Caco-2 (cell line): ENCODE results near the gene SSBP2. TPM values are rescaled to one million over a fixed set of nuclear protein-coding genes. Genes with fewer than 3 reads are reported as not detected.
"Not testable (repeated sequence)": the region's sequence is repeated elsewhere in the genome, so short reads cannot be mapped to it uniquely, and the experiment has no call there.

Experiments
- BruUV-seq: library from RNA; stranded (reverse); fragments of 400-500 nt; replicated peaks from 2 replicates; lab custom pipeline; 2021; lab: Mats Ljungman, UMichigan
- CTCF ChIA-PET: fragments of 300-600 bp; sonication (Branson Sonifier 250); formaldehyde crosslinking; loops from one replicate; lab custom pipeline; 2022; ENCODE audit warnings: antibody characterized with exemption; lab: Charles Lee
- POLR2A ChIA-PET: fragments of 300-600 bp; sonication (Branson Sonifier 250); formaldehyde crosslinking; loops from one replicate; lab custom pipeline; 2022; ENCODE audit warnings: antibody characterized with exemption; lab: Charles Lee
- DNase-seq, 2 experiments: peaks; one replicate each; pipeline versions ENCODE4 v3.0.0 to v3.0.0-alpha.2; 2020 to 2022
- H3K27me3 ChIP-seq: replicated peaks from 2 replicates; pipeline ENCODE4 v1.6.0; 2011; ENCODE audit warnings: low read length; ENCODE audit not compliant: control insufficient read depth, insufficient read depth
- H3K36me3 ChIP-seq: 2 replicates; pipeline ENCODE4 v1.5.1; 2011; ENCODE audit warnings: low read length; ENCODE audit not compliant: control insufficient read depth, insufficient read depth
- H3K4me1 ChIP-seq: fragments of 250-450 bp; sonication (Bioruptor Pico); 2 replicates; pipeline ENCODE4 v1.5.1; 2020; ENCODE audit warnings: mild to moderate bottlenecking
- H3K4me3 ChIP-seq: 2 replicates; pipeline ENCODE4 v1.5.1; 2011; ENCODE audit warnings: low read depth, mild to moderate bottlenecking, control low read depth, low read length
- H3K9me3 ChIP-seq: fragments of 250-450 bp; sonication (Bioruptor Pico); 2 replicates; pipeline ENCODE4 v1.5.1; 2020; ENCODE audit warnings: mild to moderate bottlenecking, moderate library complexity
- H3K27ac Mint-ChIP-seq: one replicate; pipeline ENCODE4 v1.8.0; 2022; ENCODE audit warnings: mixed read lengths; ENCODE audit not compliant: unreplicated experiment
- H3K27me3 Mint-ChIP-seq: one replicate; pipeline ENCODE4 v1.8.0; 2022; ENCODE audit warnings: mixed read lengths; ENCODE audit not compliant: insufficient read depth, unreplicated experiment
- H3K36me3 Mint-ChIP-seq: one replicate; pipeline ENCODE4 v1.8.0; 2022; ENCODE audit warnings: mild to moderate bottlenecking, mixed read lengths; ENCODE audit not compliant: insufficient read depth, unreplicated experiment
- H3K4me1 Mint-ChIP-seq: one replicate; pipeline ENCODE4 v1.8.0; 2022; ENCODE audit warnings: low read depth, mixed read lengths; ENCODE audit not compliant: unreplicated experiment
- H3K4me3 Mint-ChIP-seq: one replicate; pipeline ENCODE4 v1.8.0; 2022; ENCODE audit warnings: mild to moderate bottlenecking, moderate library complexity, mixed read lengths; ENCODE audit not compliant: unreplicated experiment
- H3K9me3 Mint-ChIP-seq: one replicate; pipeline ENCODE4 v1.8.0; 2022; ENCODE audit warnings: mixed read lengths; ENCODE audit not compliant: unreplicated experiment
- intact Hi-C: fragments of 100-400 bp; cut with micrococcal nuclease; formaldehyde crosslinking; loops from one replicate; pipeline ENCODE4 v1.10.0; 2022; ENCODE audit not compliant: unreplicated experiment
- total RNA-seq: library from RNA; stranded (reverse); gene quantifications from 2 replicates; pipeline ENCODE4 v1.2.3, GENCODE V29; 2022
- TF ChIP-seq, protein P1 (sequence below), 2 experiments: fragments of 200-600 bp in 1 of 2; IDR thresholded peaks; 1 replicate in 1 of 2; 2 replicates in 1 of 2; pipeline versions ENCODE4 v1.5.1 to v1.8.0; 2011 to 2022; ENCODE audit warnings: antibody characterized with exemption in 1 of 2, control low read depth in 1 of 2, inconsistent platforms in 1 of 2, low read depth in 1 of 2, low read length in 1 of 2, mild to moderate bottlenecking in 1 of 2, moderate library complexity in 1 of 2; ENCODE audit not compliant: insufficient read depth in 1 of 2, severe bottlenecking in 1 of 2, unreplicated experiment in 1 of 2

SSBP2 gene
- total RNA-seq, 1 experiment from 2014 or later, result 2.5 TPM

DNA sequence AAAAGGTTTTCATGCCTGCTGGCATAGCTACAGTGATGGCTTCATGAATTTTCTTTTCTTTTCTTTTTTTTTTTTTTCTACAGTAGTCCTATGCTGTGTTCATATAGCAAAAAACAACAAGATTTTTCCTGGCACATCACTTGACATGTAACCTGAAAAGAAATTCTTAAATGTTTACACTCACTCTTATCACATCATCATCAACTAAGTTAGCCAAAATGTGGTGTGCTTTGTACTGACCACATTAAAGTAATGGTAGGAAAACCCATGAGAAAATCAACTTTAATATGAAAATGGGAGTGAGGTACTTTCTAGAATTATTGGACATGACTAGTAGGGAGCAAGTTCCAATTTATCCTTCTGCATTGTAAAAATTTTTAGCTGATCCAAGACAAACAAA is 146.7 kb downstream of the SSBP2 start:
- Mint-ChIP-seq H3K27me3 (no peaks in the 10 kb centered on the region), H3K4me1 (no peaks in the 10 kb centered on the region), H3K4me3 (no peak overlapping the region), H3K9me3 (peaks cover 10% of the 10 kb centered on the region), H3K27ac (no peak overlapping the region), H3K36me3 (no peaks in the 10 kb centered on the region)
- no peaks in the 10 kb centered on the region for H3K9me3 ChIP-seq
- no peak for DNase-seq
- no peak overlapping the region for H3K4me3 ChIP-seq
- ChIA-PET POLR2A (no interaction called here), CTCF (no interaction called here)
- intact Hi-C loops, result no loop called here
- no TSS peak for BruUV-seq
- TF ChIP-seq, protein P1, sequence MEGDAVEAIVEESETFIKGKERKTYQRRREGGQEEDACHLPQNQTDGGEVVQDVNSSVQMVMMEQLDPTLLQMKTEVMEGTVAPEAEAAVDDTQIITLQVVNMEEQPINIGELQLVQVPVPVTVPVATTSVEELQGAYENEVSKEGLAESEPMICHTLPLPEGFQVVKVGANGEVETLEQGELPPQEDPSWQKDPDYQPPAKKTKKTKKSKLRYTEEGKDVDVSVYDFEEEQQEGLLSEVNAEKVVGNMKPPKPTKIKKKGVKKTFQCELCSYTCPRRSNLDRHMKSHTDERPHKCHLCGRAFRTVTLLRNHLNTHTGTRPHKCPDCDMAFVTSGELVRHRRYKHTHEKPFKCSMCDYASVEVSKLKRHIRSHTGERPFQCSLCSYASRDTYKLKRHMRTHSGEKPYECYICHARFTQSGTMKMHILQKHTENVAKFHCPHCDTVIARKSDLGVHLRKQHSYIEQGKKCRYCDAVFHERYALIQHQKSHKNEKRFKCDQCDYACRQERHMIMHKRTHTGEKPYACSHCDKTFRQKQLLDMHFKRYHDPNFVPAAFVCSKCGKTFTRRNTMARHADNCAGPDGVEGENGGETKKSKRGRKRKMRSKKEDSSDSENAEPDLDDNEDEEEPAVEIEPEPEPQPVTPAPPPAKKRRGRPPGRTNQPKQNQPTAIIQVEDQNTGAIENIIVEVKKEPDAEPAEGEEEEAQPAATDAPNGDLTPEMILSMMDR (IDR thresholded peaks at IDR 0.05; ENCODE audit: insufficient read depth in 1 of 2, low read depth in 1 of 2, low read length in 1 of 2, severe bottlenecking in 1 of 2, unreplicated experiment in 1 of 2), result no peak
- H3K36me3 ChIP-seq, result no peaks in the 10 kb centered on the region
- no peaks in the 10 kb centered on the region for H3K4me1 ChIP-seq
- H3K27me3 ChIP-seq, result no peaks in the 10 kb centered on the region

DNA sequence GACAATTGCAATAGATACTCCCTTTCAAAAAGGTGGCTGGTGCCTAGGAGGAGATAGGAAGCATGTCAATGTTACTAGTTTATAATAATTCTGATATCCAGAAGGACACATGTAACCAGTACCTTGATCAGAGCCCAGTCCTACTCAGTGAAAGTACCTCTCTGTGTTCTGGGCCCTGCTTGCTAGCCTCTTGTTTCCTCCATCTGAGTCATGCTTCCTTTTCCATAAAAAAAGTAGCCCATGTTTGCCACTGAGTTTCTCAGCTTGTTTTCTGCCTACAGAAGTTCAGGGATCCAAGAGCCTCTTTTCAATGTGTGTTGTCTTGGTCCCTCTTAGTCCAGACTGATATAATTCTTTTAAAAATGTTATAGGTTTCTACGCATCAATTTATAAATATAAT is 149.0 kb downstream of the SSBP2 start:
- H3K27ac Mint-ChIP-seq, result no peak overlapping the region
- Histone ChIP-seq H3K27me3 (no peaks in the 10 kb centered on the region), H3K36me3 (no peaks in the 10 kb centered on the region), H3K4me1 (no peaks in the 10 kb centered on the region), H3K9me3 (no peaks in the 10 kb centered on the region), H3K4me3 (no peak overlapping the region)
- DNase-seq, result no peak
- H3K4me1 Mint-ChIP-seq, result no peaks in the 10 kb centered on the region
- H3K4me3 Mint-ChIP-seq, result no peak overlapping the region
- TF ChIP-seq, protein P1 (IDR thresholded peaks at IDR 0.05; ENCODE audit: insufficient read depth in 1 of 2, low read depth in 1 of 2, low read length in 1 of 2, severe bottlenecking in 1 of 2, unreplicated experiment in 1 of 2), result no peak
- H3K36me3 Mint-ChIP-seq, result no peaks in the 10 kb centered on the region
- H3K27me3 Mint-ChIP-seq, result no peaks in the 10 kb centered on the region
- H3K9me3 Mint-ChIP-seq, result no peaks in the 10 kb centered on the region
- POLR2A ChIA-PET, result no interaction called here
- BruUV-seq, result no TSS peak
- CTCF ChIA-PET, result no interaction called here
- intact Hi-C loops, result no loop called here

DNA sequence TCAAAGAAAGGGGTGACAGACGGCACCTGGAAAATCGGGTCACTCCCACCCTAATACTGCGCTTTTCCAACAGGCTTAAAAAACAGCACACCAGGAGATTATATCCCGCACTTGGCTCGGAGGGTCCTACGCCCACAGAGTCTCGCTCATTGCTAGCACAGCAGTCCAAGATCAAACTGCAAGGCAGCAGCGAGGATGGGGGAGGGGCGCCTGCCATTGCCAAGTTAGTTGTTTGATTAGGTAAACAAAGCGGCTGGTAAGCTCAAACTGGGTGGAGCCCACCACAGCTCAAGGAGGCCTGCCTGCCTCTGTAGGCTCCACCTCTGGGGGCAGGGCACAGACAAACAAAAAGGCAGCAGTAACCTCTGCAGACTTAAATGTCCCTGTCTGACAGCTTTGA is 158.8 kb downstream of the SSBP2 start:
- H3K4me3 Mint-ChIP-seq, POLR2A ChIA-PET, H3K4me3 ChIP-seq, intact Hi-C loops, H3K4me1 ChIP-seq, H3K36me3 ChIP-seq, H3K27me3 ChIP-seq, BruUV-seq, H3K4me1 Mint-ChIP-seq, H3K36me3 Mint-ChIP-seq, DNase-seq, H3K27me3 Mint-ChIP-seq, H3K9me3 ChIP-seq, CTCF ChIA-PET, H3K27ac Mint-ChIP-seq, H3K9me3 Mint-ChIP-seq: not testable (repeated sequence)
